RCC 7860 (cell line): ENCODE measurements around the gene GABRR2.
"Not testable (repeated sequence)": the region's sequence is repeated elsewhere in the genome, so short reads cannot be mapped to it uniquely, and the experiment has no call there.

Experiments used
- DNase-seq: peaks from one replicate; pipeline ENCODE4 v3.0.0-alpha.2; 2015; ENCODE audit warnings: low spot score
- FAIRE-seq: peaks from 2 replicates; lab custom pipeline; 2012; peaks lifted over from hg19 to GRCh38; lab: Jason Lieb, UNC

The GABRR2 gene

DNA sequence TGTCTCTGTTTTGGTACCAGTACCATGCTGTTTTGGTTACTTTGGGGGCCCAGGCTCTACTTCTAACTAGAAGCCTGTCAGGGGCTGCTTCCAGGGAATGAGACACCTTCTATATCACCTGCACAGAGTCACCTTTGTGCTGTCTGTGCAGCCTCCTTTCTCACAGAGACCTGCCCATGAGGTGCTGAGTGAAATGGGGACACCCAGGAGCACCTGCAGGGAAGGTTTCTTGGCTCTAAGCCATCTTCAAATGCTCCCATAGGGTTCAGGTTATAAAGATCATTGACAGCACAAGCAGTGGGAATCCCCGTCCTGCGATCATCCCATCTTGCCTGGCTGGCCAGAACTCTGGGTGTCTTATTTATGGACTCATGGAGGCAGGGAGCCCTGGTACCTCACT lies 19.1 kb downstream of the GABRR2 start:
- DNase-seq: no peak
- FAIRE-seq: no peak

DNA sequence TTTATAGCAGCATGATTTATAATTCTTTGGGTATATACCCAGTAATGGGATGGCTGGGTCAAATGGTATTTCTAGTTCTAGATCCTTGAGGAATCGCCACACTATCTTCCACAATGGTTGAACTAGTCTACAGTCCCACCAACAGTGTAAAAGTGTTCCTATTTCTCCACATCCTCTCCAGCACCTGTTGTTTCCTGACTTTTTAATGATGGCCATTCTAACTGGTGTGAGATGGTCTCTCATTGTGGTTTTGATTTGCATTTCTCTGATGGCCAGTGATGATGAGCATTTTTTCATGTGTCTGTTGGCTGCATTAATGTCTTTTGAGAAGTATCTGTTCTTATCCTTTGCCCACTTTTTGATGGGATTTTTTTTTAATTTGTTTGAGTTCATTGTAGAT lies 20.0 kb downstream of the GABRR2 start:
- FAIRE-seq, DNase-seq: not testable (repeated sequence)

DNA sequence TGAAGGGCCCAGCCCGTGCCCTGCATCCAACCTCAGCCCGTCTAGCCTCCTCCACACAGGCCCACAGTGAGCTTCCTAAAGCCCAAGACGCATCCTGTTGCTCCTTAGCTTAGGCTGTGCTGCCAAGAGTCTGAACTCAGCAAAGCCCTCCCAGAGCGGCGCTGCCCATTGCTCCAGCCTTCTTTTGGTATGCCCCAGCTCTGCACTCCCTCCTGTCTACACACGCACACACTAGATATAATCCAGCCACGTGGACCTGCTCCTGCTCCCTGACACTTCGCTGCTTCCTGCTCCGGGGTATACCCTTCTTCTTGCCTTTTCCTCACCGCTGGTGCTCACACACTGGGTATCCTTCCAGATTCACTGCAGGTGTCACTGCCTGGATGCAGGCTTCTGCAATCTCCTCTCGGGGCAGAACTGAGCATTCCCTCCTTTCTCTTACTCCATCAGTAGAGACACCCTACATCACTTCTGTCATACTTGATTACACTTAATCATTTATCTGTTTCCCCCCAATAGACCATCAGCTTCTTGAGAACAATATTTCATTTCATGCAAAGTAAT lies 23.8 kb downstream of the GABRR2 start:
- no peak for DNase-seq
- FAIRE-seq: no peak

DNA sequence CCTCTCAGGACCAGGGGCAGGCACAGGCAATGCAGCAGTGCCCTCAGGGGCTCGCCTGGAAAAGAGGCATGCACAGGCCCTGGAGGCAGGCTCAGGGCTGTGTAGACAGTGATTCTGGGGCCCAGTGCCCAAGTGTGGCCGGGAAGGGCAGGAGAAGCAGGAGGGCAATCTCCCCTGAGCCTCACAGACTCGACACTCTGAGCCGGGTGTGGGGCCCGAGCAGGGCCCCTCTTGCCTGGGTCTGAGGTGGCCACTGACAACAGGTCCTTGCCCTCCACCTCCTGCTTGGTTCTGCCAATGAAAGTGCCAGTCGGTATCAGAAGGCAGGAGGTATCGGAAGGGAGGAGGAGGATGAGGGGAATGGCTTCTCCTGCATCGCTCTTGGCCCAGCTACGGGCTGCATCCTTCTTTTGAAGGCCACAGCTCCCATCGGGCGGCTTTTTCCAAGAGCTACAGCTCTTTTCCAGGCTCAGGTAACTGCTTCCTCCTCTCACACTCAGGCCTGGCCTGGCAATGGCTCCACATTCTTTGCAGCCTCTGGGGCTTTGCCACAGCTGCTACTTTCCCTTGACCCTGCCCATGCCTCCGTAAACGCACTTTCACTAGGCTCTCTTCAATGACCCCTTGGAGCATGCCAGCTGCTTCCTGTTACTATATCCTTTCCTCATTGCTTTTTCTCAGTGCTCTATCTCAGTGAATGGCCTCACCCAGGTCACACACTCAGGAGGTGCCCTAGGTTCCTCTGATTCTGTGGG lies 24.5 kb downstream of the GABRR2 start:
- FAIRE-seq (no peak), DNase-seq (no peak)

DNA sequence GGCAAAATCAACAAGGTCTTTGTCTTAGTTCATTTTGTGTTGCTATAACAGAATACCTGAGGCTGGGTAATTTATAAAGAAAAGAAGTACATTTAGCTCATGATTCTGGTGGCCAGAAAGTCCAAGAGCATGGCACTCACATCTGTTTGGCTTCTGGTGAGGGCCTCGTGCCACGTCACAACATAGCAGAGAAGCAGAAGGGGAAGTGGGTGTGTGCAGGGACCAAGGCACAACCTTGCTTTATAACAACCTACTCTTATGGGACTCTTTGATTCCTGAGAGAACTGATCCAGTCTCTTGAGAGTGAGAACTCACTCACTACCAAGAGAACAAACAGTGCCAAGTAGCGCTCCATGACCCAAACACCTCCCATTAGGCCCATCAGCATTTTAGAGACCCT lies 25.4 kb downstream of the GABRR2 start:
- DNase-seq (no peak), FAIRE-seq (no peak)

DNA sequence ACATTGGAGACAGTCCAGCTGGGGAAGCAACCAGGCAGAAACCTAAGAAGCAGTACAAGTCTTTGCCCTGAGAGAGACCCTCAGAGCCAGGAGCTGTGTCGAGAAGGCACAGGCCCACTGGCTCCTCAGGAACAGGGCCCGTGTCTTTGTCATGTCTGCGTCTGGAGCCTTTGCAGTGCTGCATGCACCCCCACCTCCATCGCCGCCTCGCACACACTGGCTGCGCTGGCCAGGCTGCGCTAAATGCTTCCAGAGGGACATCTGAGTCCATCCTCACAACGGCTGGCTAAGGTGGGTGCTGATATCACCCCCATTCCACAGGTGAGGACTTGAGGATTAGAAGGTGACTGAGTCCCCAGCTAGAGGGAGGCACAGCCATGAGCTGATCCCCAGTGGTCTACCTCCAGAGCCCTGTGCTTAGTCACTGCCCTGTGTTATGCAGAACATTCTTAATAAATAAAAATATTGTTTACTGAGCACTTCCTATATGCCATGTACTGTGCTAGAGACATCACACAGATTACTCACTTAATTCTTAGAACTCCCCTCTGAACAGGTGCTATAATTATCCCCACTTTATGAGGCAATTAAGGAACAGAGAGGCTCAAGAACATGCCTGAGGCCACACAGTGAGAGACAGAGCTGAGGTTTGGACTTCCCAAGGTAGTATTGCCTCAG lies 27.6 kb downstream of the GABRR2 start:
- DNase-seq: no peak
- FAIRE-seq: no peak

DNA sequence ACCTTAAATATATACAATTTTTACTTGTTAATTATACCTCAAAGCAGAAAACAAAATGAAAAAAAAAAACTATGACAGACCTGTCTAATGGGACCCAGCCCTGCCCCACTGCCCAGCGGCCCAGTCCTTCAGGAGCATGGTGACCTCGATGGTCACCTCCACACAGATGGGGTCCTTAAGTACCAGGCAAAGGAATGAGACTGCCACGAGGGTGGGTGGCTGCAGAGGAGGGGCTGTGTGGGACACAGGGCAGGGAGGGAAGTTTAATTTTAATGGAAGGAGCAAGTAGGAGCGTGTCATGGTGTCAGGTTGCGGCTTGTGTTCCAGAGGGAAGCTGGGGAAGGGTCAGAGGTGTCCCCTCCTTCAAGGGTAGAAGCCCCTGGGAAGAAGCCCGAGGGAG lies 28.6 kb downstream of the GABRR2 start:
- DNase-seq (no peak), FAIRE-seq (no peak)

DNA sequence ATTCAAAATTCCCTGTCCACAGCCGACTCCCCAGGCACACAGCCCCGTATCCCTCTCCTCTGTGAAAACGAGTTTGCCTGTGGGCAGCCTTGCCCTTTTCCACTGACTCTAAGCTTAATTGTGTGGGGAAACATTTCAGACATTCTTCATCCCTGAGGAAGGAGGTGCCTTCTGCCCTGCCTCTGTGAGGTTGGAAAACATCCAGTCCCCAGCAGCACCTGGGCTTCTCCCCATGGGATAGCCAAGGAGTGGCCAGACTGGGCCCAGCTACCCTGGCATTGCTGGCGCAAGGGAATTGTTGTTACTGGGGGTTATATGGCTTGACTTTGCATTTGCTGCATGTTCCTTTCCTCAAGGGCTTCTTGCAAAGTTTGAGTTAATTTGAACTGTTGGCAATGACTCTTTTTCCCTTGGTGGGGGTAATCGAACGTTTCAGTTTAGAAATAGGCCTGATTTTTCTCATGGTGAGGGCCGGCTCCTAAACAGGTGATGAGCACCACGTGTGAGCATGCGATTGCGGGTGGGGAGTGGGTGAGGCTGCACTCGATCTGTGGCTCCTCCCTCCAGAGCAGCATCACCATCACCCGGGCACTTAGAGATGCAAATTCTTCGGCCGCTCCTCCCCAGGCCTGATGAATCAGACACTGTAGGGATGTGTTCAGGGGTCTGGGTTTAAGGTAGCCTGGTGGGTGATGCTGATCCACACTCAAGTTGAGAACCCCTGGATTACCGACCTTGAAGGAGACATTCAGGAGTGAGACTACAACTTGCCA lies 29.9 kb downstream of the GABRR2 start:
- FAIRE-seq: no peak
- no peak for DNase-seq

DNA sequence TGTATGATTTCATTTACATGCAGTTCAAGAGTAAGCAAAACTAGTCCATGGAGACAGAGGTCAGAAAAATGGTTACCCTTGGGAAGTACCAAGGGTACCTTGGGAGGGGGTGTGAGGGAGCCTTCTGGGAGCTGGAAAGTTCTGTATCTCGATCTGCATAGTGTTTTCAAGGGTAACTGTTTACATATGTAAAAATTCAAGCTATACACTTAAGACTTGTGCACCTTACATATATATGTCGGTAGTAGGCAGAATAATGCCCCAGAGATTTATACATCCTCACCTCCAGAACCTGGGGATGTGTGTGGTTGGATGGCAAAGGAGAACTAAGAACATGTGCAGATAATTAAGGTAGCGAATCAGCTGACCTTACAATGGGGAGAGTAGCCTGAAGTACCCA lies 31.0 kb downstream of the GABRR2 start:
- no peak for DNase-seq
- no peak for FAIRE-seq

DNA sequence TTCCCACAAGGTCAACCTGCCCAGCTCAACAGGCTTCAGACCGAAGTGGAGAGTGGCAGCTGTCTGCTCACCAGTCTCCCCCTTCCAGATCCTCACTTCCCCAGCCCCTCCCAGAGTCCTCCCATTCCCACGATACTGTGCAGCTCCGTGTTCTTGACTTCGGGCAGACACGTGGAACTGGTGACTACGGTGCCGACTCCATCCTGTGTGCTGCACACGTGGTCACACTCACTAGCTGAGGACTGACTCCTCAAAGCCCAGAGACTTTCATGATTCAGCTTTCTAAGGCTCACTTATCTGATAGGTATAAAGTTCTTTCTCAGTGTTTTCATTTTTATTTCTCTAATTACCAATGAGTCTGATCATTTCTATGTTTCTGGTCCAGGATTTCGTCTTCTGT lies 32.4 kb downstream of the GABRR2 start:
- DNase-seq (no peak), FAIRE-seq (no peak)

DNA sequence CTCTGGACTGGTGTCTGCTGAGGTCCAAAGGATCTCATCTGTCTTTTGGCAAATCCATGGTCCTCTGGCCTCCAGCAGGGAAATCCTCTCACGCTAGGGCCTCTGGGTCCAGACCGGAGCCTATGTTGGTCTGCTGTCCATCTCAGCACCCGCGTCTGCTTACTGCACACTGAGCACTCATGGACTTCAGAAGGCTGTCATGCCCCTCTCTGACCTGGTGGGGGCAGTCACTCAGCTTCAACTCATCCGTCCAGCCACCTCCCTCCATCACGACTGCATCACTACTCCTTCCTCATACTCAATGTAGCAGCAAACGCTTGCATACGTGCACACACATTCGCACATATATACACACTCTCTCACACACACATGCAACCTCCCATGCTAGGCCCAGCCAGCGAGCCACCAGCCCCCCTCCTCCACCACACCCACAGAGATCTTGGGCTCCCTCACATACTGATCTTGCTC lies 33.3 kb downstream of the GABRR2 start:
- peak; percentile 11 for DNase-seq
- no peak for FAIRE-seq

DNA sequence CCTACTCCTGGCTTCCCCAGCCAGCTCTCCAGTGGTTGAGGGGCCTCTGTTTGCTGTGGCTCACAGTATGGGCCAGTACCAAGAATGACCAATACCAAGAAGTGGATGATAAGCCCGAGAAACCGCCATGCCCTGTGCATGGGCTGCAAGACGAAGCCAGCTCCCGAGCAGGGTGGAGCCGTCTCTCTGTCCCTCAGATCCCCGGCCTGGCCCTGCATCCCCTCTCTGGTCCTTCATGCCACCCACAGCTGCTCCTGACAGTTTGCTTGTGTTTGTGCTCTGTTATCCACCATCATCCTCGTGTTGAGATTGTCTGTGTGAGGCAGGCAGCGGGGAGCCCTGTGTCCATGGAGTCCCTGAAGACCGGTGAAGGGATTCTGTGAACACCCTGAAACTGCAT lies 36.1 kb downstream of the GABRR2 start:
- no peak for DNase-seq
- FAIRE-seq: no peak

DNA sequence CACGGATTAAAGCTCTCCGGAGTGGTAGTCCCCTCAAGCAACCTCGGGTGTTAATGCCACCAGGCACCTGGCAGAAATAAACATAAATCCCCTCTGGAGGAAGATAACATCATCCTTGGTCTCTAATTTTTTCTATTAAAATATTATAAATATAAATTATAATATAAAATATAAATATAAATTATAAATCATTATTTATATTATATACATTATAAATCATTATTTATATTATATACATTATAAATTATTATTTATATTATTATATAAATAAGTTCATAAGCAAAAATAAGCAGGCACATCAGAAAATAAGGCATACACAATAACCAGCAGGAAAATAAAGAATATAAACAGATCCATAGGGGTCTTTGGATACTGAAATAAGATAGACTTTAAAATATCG lies 39.2 kb downstream of the GABRR2 start:
- DNase-seq (no peak), FAIRE-seq (peak; percentile 71)

DNA sequence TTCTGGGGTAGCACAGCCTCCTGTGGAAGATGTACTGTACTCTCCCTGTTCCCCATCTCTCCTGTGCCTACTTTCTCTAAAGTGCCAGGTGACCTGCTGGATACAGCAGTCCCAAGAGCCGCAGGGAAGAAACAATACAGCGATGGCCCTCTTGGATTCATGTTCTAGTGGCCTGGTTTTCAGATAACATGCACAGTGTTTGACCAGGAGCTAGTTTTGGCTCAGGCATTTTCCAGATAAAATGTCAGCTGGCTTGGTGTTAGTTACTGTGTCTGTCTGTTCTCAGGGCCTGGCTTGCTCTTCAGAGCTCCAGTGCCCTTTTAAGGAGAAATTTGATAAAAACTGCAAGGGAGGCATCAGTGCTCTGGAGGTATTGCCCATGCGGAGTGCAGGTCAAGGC lies 41.3 kb downstream of the GABRR2 start:
- no peak for FAIRE-seq
- no peak for DNase-seq

DNA sequence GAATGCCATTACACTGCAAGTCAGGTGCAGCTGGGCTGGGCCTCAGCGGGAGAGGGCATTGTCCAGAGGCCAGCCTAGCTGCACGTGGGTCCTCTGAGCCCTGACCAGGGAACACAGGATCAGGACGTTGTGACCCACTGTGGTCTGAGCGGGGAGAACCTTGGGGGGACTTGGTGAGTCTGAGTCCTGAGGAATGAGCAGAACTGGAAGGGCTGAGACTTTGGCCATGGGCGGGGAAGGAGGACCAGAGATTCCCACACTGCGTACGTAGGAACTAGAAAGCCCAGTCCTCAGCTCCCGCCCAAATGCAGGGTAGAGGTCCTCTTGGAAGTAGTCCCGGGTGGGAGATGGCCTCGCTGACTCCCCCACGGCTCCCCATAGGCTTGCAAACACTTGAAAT lies 42.5 kb downstream of the GABRR2 start:
- no peak for DNase-seq
- no peak for FAIRE-seq

DNA sequence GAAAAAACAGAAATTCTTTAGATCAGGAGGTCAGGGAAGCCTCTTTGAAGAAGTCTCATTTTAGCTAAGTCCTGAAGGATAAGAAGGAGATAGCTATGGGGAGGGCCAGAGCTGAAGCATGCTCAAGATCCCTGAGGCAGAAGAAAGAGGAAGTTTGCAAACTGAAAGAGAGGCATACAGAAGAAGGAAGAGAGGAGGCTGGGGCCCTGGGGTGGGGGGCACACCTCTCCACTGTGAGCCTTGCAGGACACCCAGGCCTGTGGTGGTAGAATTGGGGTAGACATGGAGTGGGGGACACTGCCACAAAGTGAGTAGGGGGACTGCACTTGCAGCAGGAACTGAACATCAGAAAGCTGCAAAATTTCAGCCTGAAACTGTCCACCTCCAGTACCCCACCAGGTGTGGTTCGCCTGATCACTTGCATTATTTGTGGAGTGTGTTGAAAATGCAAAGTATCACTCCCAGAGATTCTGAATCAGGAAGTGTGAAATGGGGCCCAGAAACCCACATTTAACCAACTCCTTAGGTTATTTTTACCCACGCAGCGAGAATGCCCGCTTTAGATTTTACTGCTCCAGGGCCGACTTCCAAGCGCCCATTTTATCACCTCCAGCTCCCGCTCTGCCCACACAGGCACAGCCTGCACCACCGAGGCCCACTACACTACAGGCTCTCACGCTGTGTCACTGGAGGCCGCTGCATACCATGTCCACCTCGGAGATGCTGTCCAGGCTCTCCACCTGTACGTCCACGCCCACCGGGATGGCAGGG lies 44.0 kb downstream of the GABRR2 start:
- DNase-seq: no peak
- no peak for FAIRE-seq

DNA sequence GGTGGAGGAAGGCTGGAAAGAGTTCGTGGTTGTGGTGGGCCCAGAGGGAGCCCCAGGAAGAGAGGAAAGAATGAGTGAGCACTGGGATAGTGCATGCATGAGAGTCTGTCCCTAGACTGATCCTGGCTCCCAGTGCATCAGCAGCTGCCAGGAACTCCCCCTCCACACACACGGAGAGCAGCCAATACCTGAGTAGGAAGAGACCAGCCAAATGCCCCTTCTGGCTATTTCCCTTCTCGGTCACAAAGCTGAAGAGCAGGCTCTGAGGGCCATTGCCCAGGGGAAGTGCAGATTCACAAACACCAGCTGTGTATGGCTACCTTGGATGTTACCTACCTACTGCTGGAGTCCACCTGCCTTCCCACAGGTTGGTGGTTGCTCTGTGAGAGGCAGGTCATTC lies 45.1 kb downstream of the GABRR2 start:
- DNase-seq: no peak
- FAIRE-seq: no peak

DNA sequence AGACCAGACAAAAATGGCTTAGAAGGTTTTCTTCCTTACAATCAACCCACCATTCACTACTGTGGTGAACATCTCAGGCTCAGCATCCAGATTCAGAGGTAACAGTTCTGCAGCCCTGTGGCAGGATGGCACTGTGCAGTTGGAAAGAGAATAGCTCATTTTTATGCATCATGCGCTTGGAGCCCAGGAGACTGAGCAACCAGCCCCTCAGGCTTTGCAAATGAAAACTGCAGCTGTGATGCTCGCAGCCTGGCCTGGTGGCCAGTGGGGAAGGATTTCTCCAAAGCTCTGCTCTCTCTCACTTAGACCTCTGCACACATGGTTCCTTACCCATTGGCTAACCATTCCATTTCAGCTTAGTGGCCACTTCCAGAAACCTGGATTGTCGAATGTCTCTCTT lies 45.8 kb downstream of the GABRR2 start:
- no peak for DNase-seq
- FAIRE-seq: no peak

DNA sequence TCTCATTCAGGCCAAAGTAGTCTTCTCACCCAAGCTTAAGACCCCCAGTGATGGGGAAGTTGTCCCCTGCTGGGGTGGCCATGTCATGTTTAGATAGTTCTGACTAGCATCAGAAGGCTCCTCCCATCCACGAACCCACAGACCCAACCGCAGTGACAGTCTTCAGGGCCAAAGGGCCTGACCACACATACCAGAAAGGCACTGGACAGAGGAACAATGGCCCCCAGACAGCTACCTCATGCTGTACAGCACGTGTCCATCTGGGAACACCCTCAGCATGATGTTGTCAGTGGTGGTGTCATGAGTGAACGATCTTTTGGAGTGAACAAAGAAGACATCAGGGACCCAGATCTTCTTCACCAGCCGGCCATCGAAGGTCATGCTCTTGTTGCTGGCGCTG lies 46.3 kb downstream of the GABRR2 start:
- DNase-seq (peak; percentile 81), FAIRE-seq (peak; percentile 90)

DNA sequence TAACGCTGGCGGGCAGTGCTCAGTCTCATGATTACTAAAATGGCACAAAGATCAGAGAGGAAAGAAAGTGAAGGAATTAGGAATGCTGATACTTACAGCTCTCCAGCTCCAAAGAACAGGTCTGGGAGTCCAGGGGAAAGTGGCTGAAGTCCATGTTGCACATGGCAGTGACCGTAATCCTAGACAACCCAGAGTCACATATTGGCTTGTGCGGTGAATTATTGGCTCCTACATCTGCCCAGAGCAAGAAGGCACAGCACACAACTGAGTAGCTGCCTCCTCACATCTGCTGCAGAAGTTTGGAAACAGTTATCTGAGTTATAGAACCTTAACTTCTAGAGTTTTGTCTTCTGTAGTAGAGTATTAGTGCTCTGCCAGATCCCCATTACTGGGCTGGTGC lies 47.2 kb downstream of the GABRR2 start:
- DNase-seq (no peak), FAIRE-seq (no peak)

DNA sequence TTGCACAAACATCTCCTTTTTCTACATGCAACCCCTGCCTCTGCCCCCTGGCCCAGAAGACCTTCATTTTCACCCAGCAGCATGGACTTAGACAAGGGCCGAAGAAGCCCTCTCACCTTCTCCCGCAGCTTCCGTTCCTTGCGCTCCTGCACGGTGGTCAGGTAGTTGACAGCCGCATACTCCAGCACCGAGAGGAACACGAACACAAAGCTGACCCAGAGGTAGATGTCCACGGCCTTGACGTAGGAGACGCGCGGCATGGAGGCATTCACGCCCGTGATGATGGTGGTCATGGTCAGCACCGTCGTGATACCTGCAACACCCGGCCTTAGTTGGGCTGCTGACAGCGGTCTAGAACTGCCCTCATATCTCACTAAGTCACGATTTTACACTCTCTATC lies 50.8 kb downstream of the GABRR2 start:
- FAIRE-seq (no peak), DNase-seq (no peak)
